HepG2 (cell line): ENCODE data around the gene ICAM5. TPM values are rescaled to one million over a fixed set of nuclear protein-coding genes. Genes with fewer than 3 reads are reported as not detected.

Source experiments
- ATF3 ChIP-seq: sonication (generic); formaldehyde crosslinking; IDR thresholded peaks from 2 replicates; pipeline ENCODE4 v1.4.0; 2020; ENCODE audit warnings: missing genetic modification reagents
- ATF7-NPFF ChIP-seq: sonication (generic); formaldehyde crosslinking; IDR thresholded peaks from 2 replicates; pipeline ENCODE4 v1.8.1; 2023; ENCODE audit warnings: mild to moderate bottlenecking, low read depth, missing genetic modification reagents, moderate library complexity
- CBX1 ChIP-seq: IDR thresholded peaks from one replicate; pipeline ENCODE4 v1.6.1; 2016; ENCODE audit warnings: antibody characterized with exemption, low read depth
- ELK4 ChIP-seq: sonication (generic); formaldehyde crosslinking; IDR thresholded peaks from 2 replicates; pipeline ENCODE4 v1.9.0; 2021; ENCODE audit warnings: missing genetic modification reagents, borderline replicate concordance
- FLYWCH1 ChIP-seq: sonication (generic); formaldehyde crosslinking; IDR thresholded peaks from 2 replicates; pipeline ENCODE4 v1.8.1; 2023; ENCODE audit warnings: mild to moderate bottlenecking, missing genetic modification reagents
- HDAC1 ChIP-seq: sonication (generic); formaldehyde crosslinking; IDR thresholded peaks from 2 replicates; pipeline ENCODE4 v1.5.1; 2020; ENCODE audit warnings: mild to moderate bottlenecking, missing genetic modification reagents
- NFE2L2 ChIP-seq: fragments of 150-350 bp; IDR thresholded peaks from 2 replicates; pipeline ENCODE4 v1.6.1; 2014; ENCODE audit warnings: low read length
- PATZ1 ChIP-seq: sonication (generic); formaldehyde crosslinking; IDR thresholded peaks from 2 replicates; pipeline ENCODE4 v1.4.0; 2020; ENCODE audit warnings: missing genetic modification reagents
- PHB2 ChIP-seq: fragments of 450-650 bp; IDR thresholded peaks from 2 replicates; pipeline ENCODE4 v1.6.1; 2018; ENCODE audit not compliant: partially characterized antibody
- PRMT3 ChIP-seq: sonication (generic); formaldehyde crosslinking; IDR thresholded peaks from 2 replicates; pipeline ENCODE4 v1.8.1; 2022; ENCODE audit warnings: low read depth, mild to moderate bottlenecking, moderate library complexity, missing genetic modification reagents, borderline replicate concordance
- RXRA ChIP-seq: sonication (generic); formaldehyde crosslinking; IDR thresholded peaks from 2 replicates; pipeline ENCODE4 v1.5.1; 2020; ENCODE audit warnings: missing genetic modification reagents
- RXRB ChIP-seq: IDR thresholded peaks from 2 replicates; pipeline ENCODE4 v1.6.1; 2016; ENCODE audit warnings: borderline replicate concordance, missing genetic modification reagents, missing compliant biosample characterization
- SAP130 ChIP-seq: IDR thresholded peaks from 2 replicates; pipeline ENCODE4 v1.6.1; 2016; ENCODE audit warnings: low read depth
- ZBTB38 ChIP-seq: sonication (generic); formaldehyde crosslinking; IDR thresholded peaks from 2 replicates; pipeline ENCODE4 v1.5.1; 2020; ENCODE audit warnings: mild to moderate bottlenecking, missing genetic modification reagents
- ZFP1 ChIP-seq: IDR thresholded peaks from 2 replicates; pipeline ENCODE4 v1.6.1; 2016
- ZHX2 ChIP-seq, 2 experiments: sonication (generic) in 1 of 2; formaldehyde crosslinking in 1 of 2; IDR thresholded peaks; 2 replicates each; pipeline versions ENCODE4 v1.6.1 to v1.9.0; 2014 to 2022; ENCODE audit warnings: antibody characterized with exemption in 1 of 2, borderline replicate concordance in 1 of 2, inconsistent platforms in 1 of 2, low read depth in 1 of 2, missing genetic modification reagents in 1 of 2
- ZNF597 ChIP-seq: sonication (generic); formaldehyde crosslinking; IDR thresholded peaks from 2 replicates; pipeline ENCODE4 v1.5.0; 2020; ENCODE audit warnings: missing genetic modification reagents
- ZNF615 ChIP-seq: sonication (generic); formaldehyde crosslinking; IDR thresholded peaks from 2 replicates; pipeline ENCODE4 v1.5.0; 2020; ENCODE audit warnings: mild to moderate bottlenecking, missing genetic modification reagents, borderline replicate concordance
- ZNF777 ChIP-seq: sonication (generic); formaldehyde crosslinking; IDR thresholded peaks from 2 replicates; pipeline ENCODE4 v1.4.0; 2020; ENCODE audit warnings: missing genetic modification reagents
- ZNF792 ChIP-seq: IDR thresholded peaks from 2 replicates; pipeline ENCODE4 v1.6.1; 2016
- ZSCAN9 ChIP-seq: IDR thresholded peaks from 2 replicates; pipeline ENCODE4 v1.6.1; 2016; ENCODE audit warnings: borderline replicate concordance
- polyA plus RNA-seq, 8 experiments: library from polyadenylated mRNA; depleted of rRNA in 3 of 8; stranded (reverse) in 7 of 8; unstranded in 1 of 8; fragments of >200 nt; fragmentation: Illumina TruSeq in 4 of 8; extraction: Trizol in 4 of 8; gene quantifications; 2 replicates each; pipeline versions ENCODE4 v1.2.1 to v1.2.3, GENCODE V29; 2011 to 2016; ENCODE audit warnings: low read depth in 4 of 8, missing spikeins in 1 of 8, mixed read lengths in 1 of 8; ENCODE audit not compliant: insufficient read depth in 1 of 8
- total RNA-seq, 5 experiments: library from RNA; depleted of rRNA; stranded (reverse); fragments of >200 nt; fragmentation: Illumina TruSeq; extraction: Trizol; gene quantifications; 2 replicates each; pipeline ENCODE4 v1.2.3, GENCODE V29; 2016; ENCODE audit warnings: low read depth in 1 of 5

Gene ICAM5
- total and polyA plus RNA-seq, 2 of the 13 experiments (the other 11 are each of a cell fraction or from before 2014, with no cell fraction given), result 0.46 to 1.6 TPM

GRCh38 chr19:10295305-10295846 lies 5.6 kb downstream of the ICAM5 start (continued):
- peak; percentile 43 for TF ChIP-seq ZBTB38 (CRISPR knock-in tag)
- TF ChIP-seq ZSCAN9 (CRISPR knock-in tag), result no peak
- no peak for TF ChIP-seq ZFP1 (CRISPR knock-in tag)
- TF ChIP-seq RXRA (CRISPR knock-in tag), result 0 out of 2 replicates have a peak, but pooled peaks have one; percentile 34
- peak; percentile 64 for TF ChIP-seq SAP130 (CRISPR knock-in tag)
- TF ChIP-seq PRMT3 (CRISPR knock-in tag), result no peak
- peak; percentile 83 for TF ChIP-seq HDAC1 (CRISPR knock-in tag)
- TF ChIP-seq ATF7-NPFF (CRISPR knock-in tag), result peak; percentile 71
- TF ChIP-seq RXRB, result 0 out of 2 replicates have a peak, but pooled peaks have one; percentile 23
- peak; percentile 76 for TF ChIP-seq ZNF777
- no peak for TF ChIP-seq ATF3
- TF ChIP-seq ZNF597 (CRISPR knock-in tag), result no peak
- TF ChIP-seq PATZ1 (CRISPR knock-in tag), result peak; percentile 94
- no peak for TF ChIP-seq ZHX2 (IDR thresholded peaks at IDR 0.05; ENCODE audit: low read depth)
- no peak for TF ChIP-seq ZHX2 (CRISPR knock-in tag; IDR thresholded peaks at IDR 0.05; ENCODE audit: borderline replicate concordance)
- TF ChIP-seq CBX1, result no peak
- TF ChIP-seq ZNF615, result no peak
- TF ChIP-seq ZNF792 (CRISPR knock-in tag), result no peak
- TF ChIP-seq FLYWCH1, result no peak
- TF ChIP-seq ELK4 (CRISPR knock-in tag), result no peak
- no peak for TF ChIP-seq PHB2
- no peak for TF ChIP-seq NFE2L2
